Activated T-helper 1 cell treated with anti-CD3 and anti-CD28 coated beads, Interleukin-12 subunit alpha, Interleukin-12 subunit beta, Interleukin-2, Interleukin-4 antibody, amounts not matched to agents 30 ng/mL and 10 ng/mL and 1 ng/mL, durations not matched to agents 14 hours and 24 hours and 36 hours (primary cell): Measurements from ENCODE around the gene PLEKHA8. TPM values are rescaled to one million over a fixed set of nuclear protein-coding genes. Genes with fewer than 3 reads are reported as not detected.

Source experiments
- DNase-seq: peaks from one replicate; pipeline ENCODE4 v3.0.0; 2021; ENCODE audit warnings: low spot score
- H3K27ac Mint-ChIP-seq: one replicate; pipeline ENCODE4 v1.8.0; 2021; ENCODE audit warnings: mild to moderate bottlenecking, mixed read lengths
- H3K27me3 Mint-ChIP-seq: one replicate; pipeline ENCODE4 v1.8.0; 2022; ENCODE audit warnings: mild to moderate bottlenecking, moderate library complexity, mixed read lengths; ENCODE audit not compliant: insufficient read depth
- H3K36me3 Mint-ChIP-seq: one replicate; pipeline ENCODE4 v1.8.0; 2021; ENCODE audit warnings: low read depth, mixed read lengths
- H3K4me1 Mint-ChIP-seq: one replicate; pipeline ENCODE4 v1.8.0; 2021; ENCODE audit warnings: low read depth, mixed read lengths
- H3K4me3 Mint-ChIP-seq: one replicate; pipeline ENCODE4 v1.8.0; 2021; ENCODE audit warnings: mild to moderate bottlenecking, moderate library complexity, mixed read lengths
- H3K9me3 Mint-ChIP-seq: one replicate; pipeline ENCODE4 v1.8.0; 2021; ENCODE audit warnings: mixed read lengths
- intact Hi-C: fragments of 100-400 bp; cut with micrococcal nuclease; formaldehyde crosslinking; loops from one replicate; pipeline ENCODE4 v1.15.1; 2024
- total RNA-seq: library from RNA; stranded (reverse); gene quantifications from 2 replicates; pipeline ENCODE4 v1.2.3, GENCODE V29; 2022

The PLEKHA8 gene
- total RNA-seq, 1 donor from 2014 or later: 8.8 TPM

DNA sequence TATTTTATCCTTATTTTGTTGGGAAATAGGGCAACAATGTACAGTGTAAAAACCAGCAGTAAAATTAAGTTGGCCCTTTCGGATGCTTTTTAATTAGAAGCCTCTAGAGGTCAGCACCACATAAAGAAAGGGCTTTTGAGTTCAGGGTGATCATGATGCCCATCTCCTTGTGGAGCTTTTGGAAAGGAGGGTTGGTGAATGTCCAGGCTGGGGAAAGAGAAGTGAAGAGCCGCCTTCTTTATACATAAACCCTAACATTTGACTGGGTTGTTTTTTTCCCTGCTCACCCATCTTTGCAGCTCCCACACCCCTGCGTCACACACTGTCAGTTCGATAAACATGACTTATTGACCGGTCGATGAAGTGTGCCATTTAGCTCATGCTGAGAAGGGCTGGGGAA lies 136.4 kb downstream of the PLEKHA8 start:
- Mint-ChIP-seq H3K4me3 (no peak overlapping the region), H3K27me3 (peaks cover 3% of the 10 kb centered on the region), H3K27ac (no peak overlapping the region), H3K36me3 (peaks cover 2% of the 10 kb centered on the region), H3K9me3 (no peaks in the 10 kb centered on the region), H3K4me1 (peaks cover 45% of the 10 kb centered on the region)
- intact Hi-C loops: loop anchor here (1.0 to 2.0 kb wide), 3 partner anchors 188 to 400 kb away; no protein-coding TSS in a partner anchor
- DNase-seq: no peak

DNA sequence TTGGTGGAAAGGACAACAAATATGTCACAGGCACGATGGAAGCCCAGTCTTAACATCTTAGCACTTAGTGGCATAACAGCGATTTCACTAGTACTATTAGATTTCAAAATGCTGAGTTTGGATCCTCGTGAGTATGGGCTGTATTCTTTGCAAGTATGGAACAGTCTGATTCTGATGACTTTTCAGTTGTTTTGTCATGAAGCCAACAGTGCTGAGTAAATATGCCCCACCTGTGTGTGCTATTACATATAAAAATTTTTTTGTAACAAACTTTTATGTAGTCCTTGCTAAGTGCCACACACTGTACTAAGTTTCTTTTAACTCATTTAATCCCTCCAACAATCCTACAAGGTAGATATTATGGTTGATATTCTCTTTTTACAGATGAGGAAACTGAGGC lies 137.4 kb downstream of the PLEKHA8 start:
- H3K36me3 Mint-ChIP-seq: no peaks in the 10 kb centered on the region
- intact Hi-C loops: loop anchor here (2.0 kb wide), 1 partner anchor 247 kb away; no protein-coding TSS in a partner anchor
- H3K4me1 Mint-ChIP-seq: peaks cover 35% of the 10 kb centered on the region
- H3K4me3 Mint-ChIP-seq: no peak overlapping the region
- peaks cover 9% of the 10 kb centered on the region for H3K27me3 Mint-ChIP-seq
- no peak overlapping the region for H3K27ac Mint-ChIP-seq
- H3K9me3 Mint-ChIP-seq: no peaks in the 10 kb centered on the region
- no peak for DNase-seq

DNA sequence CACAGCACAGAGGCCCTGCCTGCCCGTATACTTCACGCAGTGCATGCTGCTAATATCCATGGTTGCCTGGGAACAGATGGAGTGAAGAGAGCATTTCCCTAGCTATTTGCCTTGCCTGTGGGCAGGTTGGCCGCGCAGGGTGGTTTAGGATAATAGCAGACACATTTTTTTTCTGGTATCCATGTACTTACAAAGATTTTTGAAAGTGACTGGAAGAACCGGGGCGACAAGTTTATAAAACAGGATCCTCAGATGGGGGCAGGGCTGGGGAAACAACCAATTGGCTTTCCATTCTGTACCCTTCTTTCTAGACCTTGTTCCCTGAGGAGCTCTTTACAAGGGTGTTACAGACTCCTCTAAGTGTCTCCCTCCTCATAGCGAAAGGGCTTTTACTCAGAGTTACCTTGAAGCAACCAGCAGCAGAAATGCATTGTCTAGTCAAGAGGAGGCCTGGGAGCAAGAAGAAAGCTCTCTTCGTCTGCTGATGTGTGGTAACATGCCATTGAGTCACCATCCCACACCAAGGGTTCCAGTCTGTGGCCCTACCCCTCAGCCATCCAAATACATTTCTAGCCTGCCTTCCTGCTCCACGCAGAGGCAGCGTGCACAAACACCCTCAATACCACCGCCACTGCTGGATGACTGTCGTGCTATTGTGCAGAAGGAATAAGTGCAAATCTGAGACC lies 138.1 kb downstream of the PLEKHA8 start:
- peaks cover 29% of the 10 kb centered on the region for H3K4me1 Mint-ChIP-seq
- H3K4me3 Mint-ChIP-seq: no peak overlapping the region
- no peaks in the 10 kb centered on the region for H3K9me3 Mint-ChIP-seq
- intact Hi-C loops: no loop called here
- no peak for DNase-seq
- H3K36me3 Mint-ChIP-seq: no peaks in the 10 kb centered on the region
- peaks cover 16% of the 10 kb centered on the region for H3K27me3 Mint-ChIP-seq
- no peak overlapping the region for H3K27ac Mint-ChIP-seq

DNA sequence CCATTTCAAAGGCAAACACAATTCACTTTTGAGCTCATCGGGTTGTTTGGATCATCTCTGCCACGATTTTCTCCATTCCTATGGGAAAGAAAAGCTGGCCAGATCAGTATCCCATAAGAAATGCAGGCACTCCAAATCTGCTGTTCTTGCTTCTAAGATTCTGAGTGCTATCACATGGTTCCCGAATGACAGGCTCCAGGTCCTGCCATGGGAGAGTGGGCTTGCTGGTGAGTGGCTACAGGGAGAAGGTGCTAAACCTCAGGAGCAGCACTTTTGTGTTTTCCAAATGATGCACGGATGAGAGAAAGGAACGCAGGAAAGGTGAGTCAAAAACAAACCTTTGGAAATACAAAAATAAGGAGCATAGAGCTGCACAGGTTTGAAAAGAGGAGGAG lies 138.6 kb downstream of the PLEKHA8 start:
- Mint-ChIP-seq H3K4me1 (peaks cover 27% of the 10 kb centered on the region), H3K27me3 (peaks cover 17% of the 10 kb centered on the region), H3K4me3 (no peak overlapping the region), H3K9me3 (no peaks in the 10 kb centered on the region), H3K36me3 (no peaks in the 10 kb centered on the region), H3K27ac (no peak overlapping the region)
- intact Hi-C loops: no loop called here
- DNase-seq: no peak

DNA sequence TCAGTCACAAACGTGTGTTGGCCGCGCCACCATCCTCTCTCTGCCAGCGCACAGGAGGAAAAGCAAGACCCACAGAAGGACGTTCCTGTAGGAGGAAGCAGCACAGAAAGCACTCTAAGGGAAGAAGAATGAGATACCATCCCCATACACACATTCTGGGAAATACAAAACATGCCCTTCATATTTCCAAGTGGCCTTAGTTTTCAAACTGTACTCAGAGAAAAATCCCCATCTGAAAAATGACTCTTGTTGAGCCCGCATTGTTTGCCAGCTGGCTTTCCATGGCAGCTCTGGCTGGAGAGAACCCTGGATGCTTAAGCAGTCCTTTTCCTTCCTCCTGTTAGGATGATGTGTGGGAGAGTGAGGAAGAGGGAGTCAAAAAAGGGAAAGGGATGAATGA lies 139.7 kb downstream of the PLEKHA8 start:
- Mint-ChIP-seq H3K4me1 (peaks cover 16% of the 10 kb centered on the region), H3K27ac (no peak overlapping the region), H3K4me3 (no peak overlapping the region), H3K9me3 (no peaks in the 10 kb centered on the region), H3K27me3 (peaks cover 15% of the 10 kb centered on the region), H3K36me3 (no peaks in the 10 kb centered on the region)
- DNase-seq: no peak
- intact Hi-C loops: no loop called here

DNA sequence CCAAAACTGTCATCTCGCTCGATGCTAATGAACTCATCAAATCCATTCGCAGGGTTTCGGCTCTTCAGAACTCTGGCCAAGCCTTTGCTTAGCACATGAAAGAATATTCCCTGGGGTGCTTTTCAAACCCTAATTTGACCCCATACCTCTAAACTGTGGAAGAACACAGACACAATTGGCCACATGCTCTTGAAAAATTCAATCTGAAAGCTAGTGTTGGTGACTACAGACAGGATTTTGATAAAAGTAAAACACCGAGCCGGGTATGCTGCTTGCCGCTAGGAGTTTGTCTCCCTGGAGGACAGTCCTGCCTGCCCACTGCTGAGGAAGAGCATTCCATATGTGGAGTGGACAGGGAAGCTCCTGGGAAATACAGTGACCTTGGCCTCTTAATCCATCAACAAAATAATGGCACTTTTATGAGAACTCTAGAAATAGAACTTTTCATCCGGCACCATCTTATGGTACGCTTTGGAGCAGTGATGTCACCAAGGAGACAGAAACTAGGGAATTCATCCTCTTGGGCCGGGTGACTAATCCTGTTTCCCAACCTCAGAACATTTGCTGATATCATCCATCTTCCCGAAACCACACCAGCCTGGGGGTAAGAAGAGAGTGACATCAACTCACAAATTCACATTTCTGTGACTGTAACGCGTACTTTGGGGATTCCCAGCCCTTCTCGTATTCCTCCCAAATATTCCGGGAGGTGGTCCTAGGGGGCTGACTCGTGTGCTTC lies 140.8 kb downstream of the PLEKHA8 start:
- no peak overlapping the region for H3K4me3 Mint-ChIP-seq
- peaks cover 15% of the 10 kb centered on the region for H3K27me3 Mint-ChIP-seq
- no peaks in the 10 kb centered on the region for H3K36me3 Mint-ChIP-seq
- no peak overlapping the region for H3K27ac Mint-ChIP-seq
- intact Hi-C loops: no loop called here
- no peak for DNase-seq
- H3K9me3 Mint-ChIP-seq: no peaks in the 10 kb centered on the region
- peaks cover 7% of the 10 kb centered on the region for H3K4me1 Mint-ChIP-seq

DNA sequence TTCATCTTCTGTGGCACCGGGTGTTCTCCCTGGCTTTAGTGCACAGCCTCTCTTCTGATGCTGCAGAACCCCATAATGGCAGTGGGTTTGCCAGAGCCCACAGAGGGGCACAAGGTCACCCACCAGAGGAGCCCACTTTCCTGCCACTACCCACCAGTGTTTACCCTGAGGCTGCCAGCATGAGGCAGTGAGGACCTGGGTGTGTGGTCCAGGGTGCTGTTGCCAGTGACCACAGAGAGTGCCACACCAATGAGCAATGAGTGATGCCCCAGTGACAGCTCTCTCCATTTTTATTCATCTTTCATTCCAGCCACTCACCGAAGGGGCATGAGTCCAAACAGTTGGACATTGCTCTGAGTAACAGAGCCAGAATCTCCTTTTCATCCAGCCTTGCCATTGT lies 141.4 kb downstream of the PLEKHA8 start:
- DNase-seq: no peak
- intact Hi-C loops: no loop called here
- H3K27ac Mint-ChIP-seq: no peak overlapping the region
- H3K4me1 Mint-ChIP-seq: peaks cover 2% of the 10 kb centered on the region
- peaks cover 15% of the 10 kb centered on the region for H3K27me3 Mint-ChIP-seq
- H3K36me3 Mint-ChIP-seq: no peaks in the 10 kb centered on the region
- no peak overlapping the region for H3K4me3 Mint-ChIP-seq
- H3K9me3 Mint-ChIP-seq: no peaks in the 10 kb centered on the region

DNA sequence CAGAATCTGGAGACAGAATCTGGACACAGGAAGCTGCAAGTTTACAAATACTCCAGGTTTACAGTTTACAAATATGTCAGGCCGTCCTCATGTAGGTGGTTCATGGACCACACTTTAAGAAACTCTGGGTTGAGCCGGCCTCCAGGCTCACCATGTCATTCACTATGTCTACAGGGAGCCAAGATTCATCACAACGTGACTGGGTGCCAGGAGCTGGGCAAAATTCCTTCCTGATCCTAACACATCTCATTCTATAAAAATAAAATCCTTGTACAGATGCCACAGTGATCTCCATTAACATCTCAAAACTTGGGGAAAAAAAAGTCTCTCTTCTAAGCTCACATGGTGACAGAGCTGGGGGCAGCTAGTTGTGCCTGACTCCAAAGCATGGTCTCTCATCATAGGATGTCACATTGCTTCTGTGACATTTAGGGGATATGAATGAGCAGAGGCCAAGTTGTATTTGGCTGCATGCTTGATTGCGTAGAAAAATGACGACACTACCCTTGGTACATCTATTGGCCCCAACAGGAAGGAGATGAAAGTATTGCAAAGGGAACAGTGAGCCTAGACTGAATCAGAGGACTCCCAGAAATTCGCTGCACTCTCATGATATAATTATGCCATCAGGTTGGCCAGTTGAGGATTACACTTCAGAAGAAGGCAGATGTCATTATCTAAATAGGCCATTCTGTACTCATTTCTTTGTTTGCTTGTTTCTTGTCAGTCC lies 142.4 kb downstream of the PLEKHA8 start:
- DNase-seq: no peak
- Mint-ChIP-seq H3K36me3 (no peaks in the 10 kb centered on the region), H3K27ac (no peak overlapping the region), H3K27me3 (peaks cover 15% of the 10 kb centered on the region), H3K9me3 (no peaks in the 10 kb centered on the region), H3K4me3 (no peak overlapping the region), H3K4me1 (no peaks in the 10 kb centered on the region)
- intact Hi-C loops: no loop called here

DNA sequence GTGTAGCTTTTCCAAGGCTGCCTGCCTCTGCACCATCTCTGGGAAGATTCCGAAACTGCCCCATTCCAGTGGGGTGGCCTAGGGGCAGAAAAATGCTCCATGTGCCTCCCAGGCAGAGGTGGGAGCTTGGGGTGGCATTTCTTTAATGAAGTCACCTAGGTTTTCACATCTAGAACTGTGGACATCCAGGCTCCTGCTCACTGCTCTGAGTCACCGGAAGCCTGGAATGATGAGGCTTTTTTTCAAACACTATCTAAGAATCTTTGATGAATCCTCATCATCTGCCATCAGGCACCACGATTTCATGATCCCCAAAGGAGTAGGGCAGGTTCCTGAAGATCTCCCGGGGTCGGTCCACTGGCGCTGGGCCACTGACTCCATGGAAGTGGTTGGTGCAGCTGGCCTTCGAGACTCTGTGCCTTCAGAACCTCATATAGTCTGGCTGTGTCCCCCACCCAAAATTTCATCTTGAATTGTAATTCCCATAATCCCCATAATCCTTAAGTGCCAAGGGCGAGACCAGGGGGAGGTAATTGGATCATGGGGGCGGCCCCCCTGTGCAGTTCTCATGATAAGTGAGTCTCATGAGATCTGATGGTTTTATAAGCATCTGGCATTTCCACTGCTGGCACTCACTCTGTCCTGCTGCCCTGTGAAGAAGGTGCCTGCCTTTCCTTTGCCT lies 143.7 kb downstream of the PLEKHA8 start:
- no peaks in the 10 kb centered on the region for H3K9me3 Mint-ChIP-seq
- no peak for DNase-seq
- H3K36me3 Mint-ChIP-seq: no peaks in the 10 kb centered on the region
- H3K27ac Mint-ChIP-seq: no peak overlapping the region
- H3K4me1 Mint-ChIP-seq: no peaks in the 10 kb centered on the region
- peaks cover 15% of the 10 kb centered on the region for H3K27me3 Mint-ChIP-seq
- intact Hi-C loops: no loop called here
- H3K4me3 Mint-ChIP-seq: no peak overlapping the region

DNA sequence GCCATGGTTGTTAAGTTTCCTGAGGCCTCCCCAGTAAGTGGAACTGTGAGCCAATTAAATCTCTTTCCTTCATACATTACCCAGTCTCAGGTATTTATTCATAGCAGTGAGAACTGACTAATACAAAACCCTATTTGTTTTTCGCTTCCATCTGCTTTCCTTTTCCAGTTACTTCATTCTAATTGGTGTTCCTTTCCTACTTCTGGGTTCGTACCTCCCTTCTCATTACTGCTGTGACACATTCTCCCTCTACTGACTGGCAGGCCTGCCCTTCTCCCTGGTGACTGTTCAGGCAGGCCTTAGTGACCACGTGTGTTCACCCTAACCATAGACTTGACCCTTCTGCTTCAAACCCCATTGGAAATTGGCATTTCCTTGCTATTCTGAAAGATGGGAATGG lies 144.2 kb downstream of the PLEKHA8 start:
- no peaks in the 10 kb centered on the region for H3K4me1 Mint-ChIP-seq
- H3K27ac Mint-ChIP-seq: no peak overlapping the region
- H3K9me3 Mint-ChIP-seq: no peaks in the 10 kb centered on the region
- no peak for DNase-seq
- H3K36me3 Mint-ChIP-seq: no peaks in the 10 kb centered on the region
- intact Hi-C loops: no loop called here
- H3K4me3 Mint-ChIP-seq: no peak overlapping the region
- H3K27me3 Mint-ChIP-seq: peaks cover 15% of the 10 kb centered on the region

DNA sequence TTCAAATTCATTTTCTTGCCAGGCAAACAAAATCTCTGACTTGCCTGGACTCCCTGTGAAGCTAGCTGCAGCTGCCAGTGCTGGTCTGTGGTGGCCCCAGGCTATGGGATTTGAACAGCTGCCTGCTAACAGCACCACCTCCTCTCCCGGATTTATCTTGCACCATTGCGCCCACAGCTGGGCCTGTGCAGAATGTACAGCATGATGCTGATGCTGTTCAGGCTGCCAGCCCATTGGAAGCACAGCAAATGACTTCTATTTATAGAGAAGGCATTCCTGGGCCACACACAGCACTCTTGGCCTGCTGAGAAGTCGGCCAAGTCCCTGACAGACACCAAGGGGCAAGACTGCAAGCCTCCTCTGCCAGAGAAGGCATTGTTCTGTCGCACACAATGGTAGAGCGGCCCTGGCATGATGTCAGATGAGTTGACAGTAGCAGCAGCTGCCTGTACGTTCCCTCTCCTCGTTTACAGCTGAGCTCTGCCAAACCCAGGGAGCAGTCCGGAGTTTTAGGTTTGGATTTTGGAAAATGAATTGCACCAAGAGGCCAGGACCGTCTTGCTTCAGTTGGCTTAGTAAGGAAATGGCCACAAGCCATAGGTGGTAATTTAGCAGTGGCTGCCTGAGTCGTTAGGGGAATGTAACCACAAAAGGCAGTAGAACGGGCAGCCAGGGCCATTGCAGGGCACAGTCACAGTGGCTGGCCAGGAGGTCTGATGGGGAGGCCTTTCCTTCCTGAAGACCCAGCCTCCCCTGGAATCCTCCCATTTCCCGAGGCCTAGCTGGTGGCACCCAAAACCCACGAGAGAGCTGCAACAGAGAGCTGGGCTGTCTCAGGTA lies 145.1 kb downstream of the PLEKHA8 start:
- Mint-ChIP-seq H3K4me1 (no peaks in the 10 kb centered on the region), H3K27ac (no peak overlapping the region), H3K4me3 (no peak overlapping the region), H3K36me3 (no peaks in the 10 kb centered on the region), H3K9me3 (no peaks in the 10 kb centered on the region), H3K27me3 (peaks cover 15% of the 10 kb centered on the region)
- DNase-seq: no peak
- intact Hi-C loops: no loop called here

DNA sequence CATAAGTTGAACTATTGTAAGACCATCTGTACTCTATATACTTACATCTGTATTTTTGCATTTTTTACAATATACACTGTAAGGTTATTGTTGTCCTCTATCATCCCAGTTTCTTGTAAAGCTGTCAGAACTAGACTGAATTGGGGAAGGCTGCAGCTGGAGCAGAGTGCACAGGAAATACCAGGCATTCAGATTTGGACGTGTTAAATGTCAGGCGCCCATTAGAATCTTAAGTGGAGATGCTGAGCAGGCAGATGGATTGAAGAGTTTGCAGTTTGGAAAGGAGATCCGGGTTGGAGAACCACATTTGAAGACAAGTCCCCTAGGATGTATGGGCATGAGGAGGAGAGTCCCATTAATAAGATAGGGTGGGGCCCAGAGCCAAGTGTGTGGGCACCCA lies 147.0 kb downstream of the PLEKHA8 start:
- DNase-seq: no peak
- Mint-ChIP-seq H3K9me3 (no peaks in the 10 kb centered on the region), H3K4me1 (peaks cover 9% of the 10 kb centered on the region), H3K36me3 (no peaks in the 10 kb centered on the region), H3K27me3 (peaks cover 11% of the 10 kb centered on the region), H3K27ac (no peak overlapping the region), H3K4me3 (no peak overlapping the region)
- intact Hi-C loops: no loop called here
